ENCODE measurements around the gene PCGF2. TPM values are rescaled to one million over a fixed set of nuclear protein-coding genes. Genes with fewer than 3 reads are reported as not detected.

Gene PCGF2
- total and polyA plus RNA-seq, 9 of the 15 experiments (the other 6 are each of a cell fraction or from before 2014, with no cell fraction given): 1.3 to 33.4 (median 7.0) TPM

GRCh38 chr17:38749223-38750043 lies 1.3 kb upstream of the PCGF2 start (continued):
- peak; percentile 67; the same call in 1 of the 2 replicates for TF ChIP-seq ZBTB1 (CRISPR knock-in tag; IDR thresholded peaks at IDR 0.05; ENCODE audit: borderline replicate concordance, low read depth)
- 0 out of 2 replicates have a peak, but pooled peaks have one; percentile 53 for TF ChIP-seq GTF2F1 (IDR thresholded peaks at IDR 0.05; ENCODE audit: low read depth, low read length)
- no peak for TF ChIP-seq E4F1 (CRISPR knock-in tag; IDR thresholded peaks at IDR 0.05; ENCODE audit: borderline replicate concordance)
- TF ChIP-seq USF1 (CRISPR knock-in tag; IDR thresholded peaks at IDR 0.05): peak; percentile 53
- no peak for TF ChIP-seq CHD4 (IDR thresholded peaks at IDR 0.05; ENCODE audit: insufficient read depth, insufficient replicate concordance, low read depth, low read length, poor library complexity, severe bottlenecking)
- peak; percentile 94 for TF ChIP-seq ZBTB33 (CRISPR knock-in tag; IDR thresholded peaks at IDR 0.05)
- peak; percentile 49 for TF ChIP-seq MAX (CRISPR knock-in tag; IDR thresholded peaks at IDR 0.05)
- TF ChIP-seq ZSCAN29 (IDR thresholded peaks at IDR 0.05): 0 out of 2 replicates have a peak, but pooled peaks have one; percentile 11
- peak; percentile 70 for TF ChIP-seq NFIC (IDR thresholded peaks at IDR 0.05)
- TF ChIP-seq RAD51 (IDR thresholded peaks at IDR 0.05; ENCODE audit: borderline replicate concordance, low read depth): peak; percentile 62; the same call in 1 of the 2 replicates
- no peak for TF ChIP-seq ZNF217 (CRISPR knock-in tag; IDR thresholded peaks at IDR 0.05)
- peak; percentile 93 for TF ChIP-seq POLR2A (conservative IDR thresholded peaks at IDR 0.05)
- TF ChIP-seq SRF (CRISPR knock-in tag; IDR thresholded peaks at IDR 0.05): peak in 1 of 2 experiments; percentile 77; a peak in 2 of 4 replicates
- peak; percentile 78 for TF ChIP-seq GABPB1 (CRISPR knock-in tag; IDR thresholded peaks at IDR 0.05)
- TF ChIP-seq PCBP1 (IDR thresholded peaks at IDR 0.05; ENCODE audit: low read depth, low read length, poor library complexity, severe bottlenecking): peak; percentile 55
- TF ChIP-seq PCBP2 (IDR thresholded peaks at IDR 0.05; ENCODE audit: low read depth, low read length, poor library complexity, severe bottlenecking): no peak
- no peak for TF ChIP-seq NCOA6 (IDR thresholded peaks at IDR 0.05)
- 0 out of 2 replicates have a peak, but pooled peaks have one; percentile 14 for TF ChIP-seq MTA1 (IDR thresholded peaks at IDR 0.05; ENCODE audit: borderline replicate concordance)
- 0 out of 2 replicates have a peak, but pooled peaks have one; percentile 30 for TF ChIP-seq CREB3L1 (IDR thresholded peaks at IDR 0.05; ENCODE audit: borderline replicate concordance, low read depth)
- peak; percentile 22; the same call in 1 of the 2 replicates for TF ChIP-seq POLR2AphosphoS2 (IDR thresholded peaks at IDR 0.05; ENCODE audit: low read length)

Data from K562 (cell line).